GM23338 (cell line): ENCODE measurements around the gene TMEM221.

ENCODE experiments used
- CREB1 ChIP-seq: fragments of 250-450 bp; sonication (Bioruptor Pico); IDR thresholded peaks from 2 replicates; pipeline ENCODE4 v1.5.0; 2020; ENCODE audit warnings: low read depth, mild to moderate bottlenecking, moderate library complexity
- EZH2 ChIP-seq: fragments of 200-600 bp; sonication (generic); IDR thresholded peaks from one replicate; pipeline ENCODE4 v1.8.0; 2017; ENCODE audit warnings: antibody characterized with exemption, mild to moderate bottlenecking, low read depth; ENCODE audit not compliant: unreplicated experiment
- EZH2phosphoT487 ChIP-seq: fragments of 200-600 bp; sonication (generic); IDR thresholded peaks from one replicate; pipeline ENCODE4 v1.8.1; 2018; ENCODE audit warnings: antibody characterized with exemption; ENCODE audit not compliant: unreplicated experiment
- JUNB ChIP-seq: IDR thresholded peaks from one replicate; pipeline ENCODE4 v1.6.1; 2016; ENCODE audit warnings: antibody characterized with exemption; ENCODE audit not compliant: unreplicated experiment
- POLR2AphosphoS5 ChIP-seq: IDR thresholded peaks from 2 replicates; pipeline ENCODE4 v1.6.1; 2016; ENCODE audit warnings: antibody characterized with exemption, low read depth
- STAT1 ChIP-seq: IDR thresholded peaks from one replicate; pipeline ENCODE4 v1.6.1; 2016; ENCODE audit warnings: antibody characterized with exemption; ENCODE audit not compliant: unreplicated experiment
- ZNF114 ChIP-seq: fragments of 250-450 bp; sonication (Bioruptor Pico); IDR thresholded peaks from 2 replicates; pipeline ENCODE4 v1.5.0; 2020; ENCODE audit warnings: mild to moderate bottlenecking, moderate library complexity
- ZNF331 ChIP-seq: fragments of 250-450 bp; sonication (Bioruptor Pico); IDR thresholded peaks from 2 replicates; pipeline ENCODE4 v1.5.0; 2020; ENCODE audit warnings: low read depth, mild to moderate bottlenecking, moderate library complexity
- TF ChIP-seq, protein P1 (sequence below), 2 experiments: fragments of 200-600 bp in 1 of 2; sonication (generic) in 1 of 2; conservative IDR thresholded peaks; 2 replicates each; pipeline versions ENCODE4 v1.5.1 to v1.6.1; 2016 to 2017; ENCODE audit warnings: antibody characterized with exemption in 2 of 2, low read depth in 2 of 2, mild to moderate bottlenecking in 2 of 2, moderate library complexity in 1 of 2
- TF ChIP-seq, protein P2 (sequence below): IDR thresholded peaks from one replicate; pipeline ENCODE4 v1.6.1; 2018; ENCODE audit warnings: antibody characterized with exemption; ENCODE audit not compliant: unreplicated experiment
- TF ChIP-seq, protein P3 (sequence below): IDR thresholded peaks from 2 replicates; pipeline ENCODE4 v1.6.1; 2016; ENCODE audit warnings: antibody characterized with exemption

DNA sequence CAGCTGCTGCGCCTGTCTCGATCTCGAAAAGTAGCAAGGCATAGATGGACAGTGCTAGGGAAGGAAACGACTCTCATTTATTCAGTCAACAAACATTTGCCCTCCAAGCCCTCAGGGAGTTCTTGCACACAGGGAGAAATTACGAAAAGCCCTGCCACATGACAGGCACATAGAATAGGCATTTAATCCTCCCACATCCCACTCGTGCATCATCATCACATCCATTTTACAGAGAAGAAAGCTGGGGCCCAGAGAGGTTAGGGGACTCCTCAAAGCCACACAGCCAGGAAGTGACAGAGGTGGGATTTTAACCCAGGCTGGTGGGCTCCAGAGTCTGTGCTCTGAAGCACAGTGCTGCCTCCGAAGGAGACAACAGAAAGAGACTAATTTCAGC is 11.6 kb downstream of the TMEM221 start:
- TF ChIP-seq EZH2phosphoT487 (no peak), EZH2 (no peak), POLR2AphosphoS5 (no peak), ZNF331 (no peak), CREB1 (no peak), STAT1 (no peak), ZNF114 (CRISPR knock-in tag) (no peak), JUNB (no peak)
- TF ChIP-seq, protein P1, sequence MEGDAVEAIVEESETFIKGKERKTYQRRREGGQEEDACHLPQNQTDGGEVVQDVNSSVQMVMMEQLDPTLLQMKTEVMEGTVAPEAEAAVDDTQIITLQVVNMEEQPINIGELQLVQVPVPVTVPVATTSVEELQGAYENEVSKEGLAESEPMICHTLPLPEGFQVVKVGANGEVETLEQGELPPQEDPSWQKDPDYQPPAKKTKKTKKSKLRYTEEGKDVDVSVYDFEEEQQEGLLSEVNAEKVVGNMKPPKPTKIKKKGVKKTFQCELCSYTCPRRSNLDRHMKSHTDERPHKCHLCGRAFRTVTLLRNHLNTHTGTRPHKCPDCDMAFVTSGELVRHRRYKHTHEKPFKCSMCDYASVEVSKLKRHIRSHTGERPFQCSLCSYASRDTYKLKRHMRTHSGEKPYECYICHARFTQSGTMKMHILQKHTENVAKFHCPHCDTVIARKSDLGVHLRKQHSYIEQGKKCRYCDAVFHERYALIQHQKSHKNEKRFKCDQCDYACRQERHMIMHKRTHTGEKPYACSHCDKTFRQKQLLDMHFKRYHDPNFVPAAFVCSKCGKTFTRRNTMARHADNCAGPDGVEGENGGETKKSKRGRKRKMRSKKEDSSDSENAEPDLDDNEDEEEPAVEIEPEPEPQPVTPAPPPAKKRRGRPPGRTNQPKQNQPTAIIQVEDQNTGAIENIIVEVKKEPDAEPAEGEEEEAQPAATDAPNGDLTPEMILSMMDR (conservative IDR thresholded peaks at IDR 0.05; ENCODE audit: low read depth in 2 of 2): no peak
- TF ChIP-seq, protein P2, sequence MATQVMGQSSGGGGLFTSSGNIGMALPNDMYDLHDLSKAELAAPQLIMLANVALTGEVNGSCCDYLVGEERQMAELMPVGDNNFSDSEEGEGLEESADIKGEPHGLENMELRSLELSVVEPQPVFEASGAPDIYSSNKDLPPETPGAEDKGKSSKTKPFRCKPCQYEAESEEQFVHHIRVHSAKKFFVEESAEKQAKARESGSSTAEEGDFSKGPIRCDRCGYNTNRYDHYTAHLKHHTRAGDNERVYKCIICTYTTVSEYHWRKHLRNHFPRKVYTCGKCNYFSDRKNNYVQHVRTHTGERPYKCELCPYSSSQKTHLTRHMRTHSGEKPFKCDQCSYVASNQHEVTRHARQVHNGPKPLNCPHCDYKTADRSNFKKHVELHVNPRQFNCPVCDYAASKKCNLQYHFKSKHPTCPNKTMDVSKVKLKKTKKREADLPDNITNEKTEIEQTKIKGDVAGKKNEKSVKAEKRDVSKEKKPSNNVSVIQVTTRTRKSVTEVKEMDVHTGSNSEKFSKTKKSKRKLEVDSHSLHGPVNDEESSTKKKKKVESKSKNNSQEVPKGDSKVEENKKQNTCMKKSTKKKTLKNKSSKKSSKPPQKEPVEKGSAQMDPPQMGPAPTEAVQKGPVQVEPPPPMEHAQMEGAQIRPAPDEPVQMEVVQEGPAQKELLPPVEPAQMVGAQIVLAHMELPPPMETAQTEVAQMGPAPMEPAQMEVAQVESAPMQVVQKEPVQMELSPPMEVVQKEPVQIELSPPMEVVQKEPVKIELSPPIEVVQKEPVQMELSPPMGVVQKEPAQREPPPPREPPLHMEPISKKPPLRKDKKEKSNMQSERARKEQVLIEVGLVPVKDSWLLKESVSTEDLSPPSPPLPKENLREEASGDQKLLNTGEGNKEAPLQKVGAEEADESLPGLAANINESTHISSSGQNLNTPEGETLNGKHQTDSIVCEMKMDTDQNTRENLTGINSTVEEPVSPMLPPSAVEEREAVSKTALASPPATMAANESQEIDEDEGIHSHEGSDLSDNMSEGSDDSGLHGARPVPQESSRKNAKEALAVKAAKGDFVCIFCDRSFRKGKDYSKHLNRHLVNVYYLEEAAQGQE: no peak
- TF ChIP-seq, protein P3, sequence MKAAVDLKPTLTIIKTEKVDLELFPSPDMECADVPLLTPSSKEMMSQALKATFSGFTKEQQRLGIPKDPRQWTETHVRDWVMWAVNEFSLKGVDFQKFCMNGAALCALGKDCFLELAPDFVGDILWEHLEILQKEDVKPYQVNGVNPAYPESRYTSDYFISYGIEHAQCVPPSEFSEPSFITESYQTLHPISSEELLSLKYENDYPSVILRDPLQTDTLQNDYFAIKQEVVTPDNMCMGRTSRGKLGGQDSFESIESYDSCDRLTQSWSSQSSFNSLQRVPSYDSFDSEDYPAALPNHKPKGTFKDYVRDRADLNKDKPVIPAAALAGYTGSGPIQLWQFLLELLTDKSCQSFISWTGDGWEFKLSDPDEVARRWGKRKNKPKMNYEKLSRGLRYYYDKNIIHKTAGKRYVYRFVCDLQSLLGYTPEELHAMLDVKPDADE: no peak
